ENCODE measurements around the gene POU2F1.

The POU2F1 gene

DNA sequence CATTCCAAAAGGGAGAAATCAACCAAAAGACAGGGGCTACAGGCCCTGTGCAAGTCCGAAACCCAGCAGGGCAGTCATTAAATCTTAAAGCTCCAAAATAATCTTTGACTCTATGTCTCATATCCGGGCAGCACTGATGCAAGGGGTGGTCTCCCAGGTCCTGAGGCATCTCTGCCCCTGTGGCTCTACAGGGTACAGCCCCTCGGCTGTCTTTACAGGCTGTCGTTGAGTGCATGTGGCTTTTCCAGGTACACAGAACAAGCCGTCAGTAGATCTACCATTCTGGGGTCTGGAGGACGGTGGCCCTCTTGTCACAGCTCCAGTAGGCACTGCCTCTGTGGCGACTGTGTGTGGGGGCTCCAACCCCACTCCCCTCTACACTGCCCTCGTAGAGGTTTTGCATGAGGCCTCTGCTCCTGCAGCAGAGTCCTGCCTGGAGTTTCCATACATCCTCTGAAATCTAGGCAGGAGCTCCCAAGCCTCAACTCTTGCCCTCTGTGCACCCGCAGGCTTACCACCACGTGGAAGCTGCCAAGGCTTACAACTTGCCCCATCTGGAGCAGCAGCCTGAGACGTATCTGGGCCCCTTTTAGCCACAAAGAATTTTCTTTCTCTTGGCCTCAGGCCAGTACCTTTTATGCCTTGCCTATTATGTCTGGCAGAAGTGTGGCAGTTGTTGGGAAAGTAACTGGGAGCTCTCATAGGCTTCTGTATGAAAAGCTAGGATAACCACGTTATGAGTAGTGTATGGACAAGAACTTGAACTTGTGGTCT lies 52.5 kb downstream of the POU2F1 start:
- DNase-seq = no peak

DNA sequence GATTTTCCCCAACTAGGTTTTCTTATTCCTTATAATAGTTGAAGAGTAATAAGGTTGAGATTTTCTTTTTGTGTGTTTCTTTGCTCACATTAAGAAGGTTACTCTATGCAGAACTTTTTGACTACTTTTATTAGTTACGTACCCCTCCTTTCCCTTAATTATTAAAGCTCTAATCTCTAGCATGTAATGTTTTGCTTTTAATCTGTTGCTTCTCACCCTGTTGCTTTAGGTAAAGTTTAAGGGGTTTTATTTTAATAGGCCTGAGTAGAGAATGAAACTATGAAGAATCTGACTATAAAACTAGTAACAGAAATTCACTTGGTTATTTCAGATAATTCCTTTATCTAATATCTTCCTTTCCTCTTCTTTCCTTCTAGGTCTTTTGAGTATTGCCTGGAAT lies 53.4 kb downstream of the POU2F1 start:
- DNase-seq = no peak

DNA sequence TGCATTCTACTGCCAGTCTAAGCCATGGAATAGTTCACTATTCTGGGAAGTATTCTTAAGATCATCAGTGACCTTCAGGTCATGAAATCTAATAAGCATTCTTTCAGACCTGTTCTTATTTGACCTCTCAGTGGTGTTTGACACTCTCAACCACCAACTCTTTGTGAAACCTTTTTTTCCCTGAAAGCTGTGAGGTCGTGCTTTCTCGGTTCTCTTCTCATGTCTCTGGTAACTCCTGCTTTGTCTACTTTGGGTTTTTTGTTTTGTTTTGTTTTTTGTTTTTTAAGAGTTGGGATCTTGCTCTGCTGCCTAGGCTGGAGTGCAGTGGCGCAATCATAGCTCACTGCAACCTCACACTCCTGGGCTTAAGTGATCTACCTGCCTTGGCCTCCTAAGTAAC lies 56.3 kb downstream of the POU2F1 start:
- no peak for DNase-seq

DNA sequence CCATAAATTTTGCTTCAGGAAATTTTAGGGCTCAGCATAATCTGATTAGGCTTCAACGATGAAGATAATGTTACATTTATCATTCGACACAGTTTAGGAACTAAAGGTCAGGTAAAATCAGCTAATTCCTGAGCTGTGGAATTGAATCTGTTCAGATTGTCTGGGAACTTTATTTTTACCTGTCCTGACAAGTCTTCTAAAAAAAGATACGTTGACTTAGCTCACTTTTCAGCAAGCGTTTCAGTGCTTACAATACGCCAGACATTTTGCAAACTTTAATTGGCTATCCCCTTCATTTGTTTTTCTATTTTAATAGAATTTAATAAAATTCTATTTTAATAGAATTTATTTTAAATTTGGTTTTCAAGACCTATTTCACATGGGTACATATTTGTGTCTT lies 57.8 kb downstream of the POU2F1 start:
- DNase-seq = no peak

DNA sequence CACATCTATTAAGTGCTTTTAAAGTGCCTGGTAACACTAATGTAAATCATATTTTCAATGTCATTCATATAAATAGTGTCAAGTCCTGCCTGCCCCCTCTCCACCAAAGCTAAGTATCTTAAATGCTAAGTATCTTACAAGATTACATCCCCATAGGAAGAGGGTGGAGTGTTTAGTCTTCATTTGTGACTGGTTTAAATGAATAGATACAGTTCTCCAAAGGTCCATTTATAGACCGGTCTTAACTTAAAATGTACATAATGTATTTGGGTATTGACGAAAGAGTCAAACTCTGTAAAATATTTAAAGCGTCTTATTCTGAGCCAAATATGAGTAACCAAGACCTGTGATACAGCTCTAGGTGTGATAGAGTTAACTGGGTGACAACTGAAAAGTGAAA lies 60.2 kb downstream of the POU2F1 start:
- no peak for DNase-seq

DNA sequence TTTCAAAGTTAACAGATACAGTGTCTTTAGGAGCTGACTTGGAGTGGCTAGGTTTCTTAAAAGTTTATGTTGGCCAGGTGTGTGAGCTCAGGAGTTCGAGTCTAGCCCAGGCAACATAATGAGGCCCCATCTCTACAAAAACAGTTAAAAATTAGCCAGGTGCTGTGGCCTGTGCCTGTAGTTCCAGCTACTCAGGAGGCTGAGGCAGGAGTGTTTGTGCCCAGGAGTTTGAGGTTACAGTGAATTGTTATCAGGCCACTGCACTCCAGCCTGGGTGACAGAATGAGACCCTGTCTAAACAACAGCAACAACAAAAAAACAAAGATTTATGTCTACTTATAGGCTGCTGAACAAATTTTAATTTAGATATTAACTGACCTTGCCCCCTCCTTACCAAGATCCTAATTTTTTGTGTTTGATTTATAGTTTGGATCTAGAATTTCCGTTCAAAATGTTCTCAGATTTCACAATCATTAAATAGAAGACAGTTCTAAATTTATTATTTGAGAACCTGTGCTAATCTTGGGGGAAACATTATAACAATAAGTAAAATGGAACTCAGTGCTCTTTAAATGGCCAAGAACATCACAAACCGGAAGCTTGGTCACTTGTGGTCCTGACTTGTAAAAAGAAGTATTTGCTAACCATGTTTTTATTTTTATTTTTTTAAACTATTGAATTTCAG lies 67.8 kb downstream of the POU2F1 start:
- DNase-seq = no peak

DNA sequence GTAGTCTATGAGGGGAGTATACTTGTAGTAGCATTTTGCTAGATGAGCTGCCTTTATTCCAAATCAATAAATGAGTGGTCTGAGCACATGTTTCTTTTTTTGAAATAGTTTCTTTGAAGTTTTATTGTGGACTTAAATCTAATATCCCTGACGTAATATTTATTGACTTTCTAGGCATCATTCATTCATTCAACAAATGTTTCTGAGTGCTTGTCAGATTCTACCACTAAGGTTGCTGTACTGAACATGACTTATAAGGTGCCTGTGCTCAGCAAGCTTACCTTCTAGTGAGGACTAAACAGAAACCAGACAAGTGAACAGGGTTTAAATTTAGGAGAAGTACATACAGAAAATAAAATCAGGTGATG lies 68.4 kb downstream of the POU2F1 start:
- DNase-seq = no peak

DNA sequence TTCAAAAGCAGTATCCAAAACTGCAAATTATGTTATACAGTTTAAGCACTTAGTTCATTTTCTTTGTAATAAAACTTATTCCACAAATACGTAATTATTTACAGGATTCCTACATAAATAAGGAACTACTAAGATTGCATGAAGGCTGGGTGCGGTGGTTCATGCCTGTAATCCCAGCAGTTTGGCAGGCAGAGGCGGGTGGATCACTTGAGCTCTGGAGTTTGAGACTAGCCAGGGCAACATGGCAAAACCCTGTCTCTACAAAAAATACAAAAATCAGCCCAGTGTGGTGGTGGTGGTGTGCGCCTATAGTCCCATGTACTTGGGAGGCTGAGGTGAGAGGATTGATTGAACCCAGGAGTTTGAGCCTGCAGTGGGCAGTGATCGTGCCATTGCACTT lies 69.3 kb downstream of the POU2F1 start:
- DNase-seq = no peak

DNA sequence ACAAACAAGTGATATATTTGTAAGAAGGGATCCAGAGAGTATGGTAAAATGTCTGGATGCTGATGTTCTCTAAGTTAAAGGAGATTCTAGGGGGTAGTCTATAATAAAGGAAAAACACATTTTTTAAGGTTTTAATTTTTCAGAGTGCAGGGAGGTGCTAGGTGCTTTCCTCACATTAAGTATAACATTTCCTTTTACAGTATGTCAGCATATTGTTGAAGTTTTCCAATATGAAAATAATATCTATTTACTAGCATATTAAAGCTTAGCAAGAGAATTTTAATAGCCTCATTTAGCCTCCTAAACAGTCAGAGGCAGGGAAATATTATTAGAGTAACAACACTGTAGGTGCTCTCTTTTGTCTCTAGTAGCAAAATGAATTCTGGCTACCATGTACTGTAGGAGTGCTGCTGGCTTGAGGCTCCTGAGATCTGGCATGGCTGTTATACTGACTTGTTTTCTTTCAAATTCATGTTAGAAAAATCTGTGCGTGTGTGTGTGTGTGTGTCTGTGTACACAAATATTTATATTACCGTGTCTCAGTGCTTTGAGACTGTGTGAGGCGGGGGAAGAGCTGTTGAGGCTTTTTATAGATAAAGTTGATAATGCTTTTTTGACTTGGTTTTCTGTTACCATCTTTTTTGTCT lies 71.0 kb downstream of the POU2F1 start:
- no peak for DNase-seq

DNA sequence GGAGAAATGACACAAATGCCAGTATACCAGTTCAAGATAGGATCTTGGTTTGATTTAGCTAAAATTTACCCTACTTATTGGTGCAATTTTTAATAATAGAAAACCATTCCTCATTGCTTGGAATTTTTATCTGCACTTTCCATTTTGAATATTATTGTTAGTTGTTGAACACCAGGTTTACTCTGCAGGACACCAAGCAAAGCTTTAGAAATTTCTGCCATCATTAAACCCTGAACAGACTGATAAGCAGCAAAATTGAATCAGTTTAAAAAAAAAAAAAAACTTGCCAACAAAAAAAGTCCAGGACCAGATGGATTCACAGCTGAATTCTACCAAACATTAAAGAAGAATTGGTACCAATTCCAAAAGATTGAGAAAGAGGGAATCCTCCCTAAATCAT lies 71.5 kb downstream of the POU2F1 start:
- no peak for DNase-seq

DNA sequence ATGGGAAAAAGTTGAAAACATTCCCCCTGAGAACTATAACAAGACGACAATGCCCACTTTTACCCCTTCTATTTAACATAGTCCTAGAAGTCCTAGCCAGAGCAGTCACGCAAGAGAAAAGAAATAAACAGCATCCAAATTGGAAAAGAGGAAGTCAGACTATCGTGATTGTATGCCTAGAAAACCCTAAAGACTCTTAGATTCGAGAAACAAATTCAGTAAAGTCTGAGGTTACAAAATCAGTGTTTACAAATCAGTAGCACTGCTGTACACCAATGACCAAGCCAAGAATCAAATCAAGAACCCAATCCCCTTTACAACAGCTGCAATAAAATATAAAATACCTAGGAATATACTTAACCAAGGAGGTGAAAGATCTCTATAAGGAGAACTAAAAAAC lies 72.4 kb downstream of the POU2F1 start:
- no peak for DNase-seq

DNA sequence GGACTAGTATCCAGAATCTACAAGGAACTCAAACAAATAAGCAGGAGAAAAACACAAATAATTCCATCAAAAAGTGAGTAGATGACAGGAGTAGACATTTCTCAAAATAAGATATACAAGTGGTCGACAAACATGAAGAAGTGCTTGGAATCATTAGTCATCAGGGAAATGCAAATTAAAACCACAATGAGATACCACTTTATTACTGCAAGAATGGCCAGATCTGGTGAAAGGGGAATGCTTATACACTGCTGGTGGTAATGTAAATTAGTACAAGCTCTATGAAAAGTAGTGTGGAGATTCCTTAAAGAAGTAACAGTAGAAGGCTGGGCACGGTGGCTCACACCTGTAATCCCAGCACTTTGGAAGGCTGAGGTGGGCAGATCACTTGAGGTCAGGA lies 73.8 kb downstream of the POU2F1 start:
- no peak for DNase-seq

DNA sequence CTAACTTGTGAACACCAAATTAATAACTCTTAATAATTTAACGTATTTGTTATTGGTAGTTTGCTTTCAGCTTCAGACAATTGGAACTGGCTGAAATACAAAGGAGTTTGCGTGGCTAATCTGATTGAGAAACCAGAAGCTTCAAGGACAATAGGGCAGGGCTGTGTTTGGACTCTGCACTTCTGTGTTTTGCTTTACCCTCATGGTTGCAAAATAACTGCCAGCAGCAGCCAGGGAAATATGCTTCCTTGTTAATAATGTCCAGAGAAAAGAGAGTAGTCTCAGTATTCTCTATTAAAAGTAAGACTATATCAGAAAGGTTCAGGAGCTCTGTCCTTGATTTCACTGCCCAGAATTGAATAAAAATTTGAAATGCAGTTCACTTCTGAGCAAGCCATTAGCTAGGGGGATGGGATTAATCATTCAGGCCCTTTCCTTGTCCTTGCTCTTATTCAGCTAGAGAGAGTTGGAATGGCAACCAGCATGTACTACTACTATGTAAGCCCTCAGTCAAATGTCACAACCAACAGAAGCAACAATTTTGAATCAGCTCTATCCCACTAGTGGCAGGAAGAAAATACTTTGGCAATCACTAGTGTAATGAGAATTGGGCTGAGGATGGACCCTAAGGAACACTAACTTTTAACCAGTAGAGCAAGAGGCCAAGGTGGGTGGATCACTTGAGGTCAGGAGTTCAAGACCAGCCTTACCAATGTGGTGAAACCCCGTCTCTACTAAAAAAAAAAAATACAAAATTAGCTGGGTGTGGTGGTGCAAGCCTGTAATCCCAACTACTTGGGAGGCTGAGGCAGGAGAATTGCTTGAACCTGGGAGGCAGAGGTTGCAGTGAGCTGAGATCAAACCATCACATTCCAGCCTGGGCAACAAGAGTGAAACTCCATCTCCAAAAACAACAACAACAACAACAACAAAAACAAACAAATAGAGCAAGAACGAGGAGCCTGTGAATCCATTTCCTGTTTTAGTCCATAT lies 76.8 kb downstream of the POU2F1 start:
- no peak for DNase-seq

DNA sequence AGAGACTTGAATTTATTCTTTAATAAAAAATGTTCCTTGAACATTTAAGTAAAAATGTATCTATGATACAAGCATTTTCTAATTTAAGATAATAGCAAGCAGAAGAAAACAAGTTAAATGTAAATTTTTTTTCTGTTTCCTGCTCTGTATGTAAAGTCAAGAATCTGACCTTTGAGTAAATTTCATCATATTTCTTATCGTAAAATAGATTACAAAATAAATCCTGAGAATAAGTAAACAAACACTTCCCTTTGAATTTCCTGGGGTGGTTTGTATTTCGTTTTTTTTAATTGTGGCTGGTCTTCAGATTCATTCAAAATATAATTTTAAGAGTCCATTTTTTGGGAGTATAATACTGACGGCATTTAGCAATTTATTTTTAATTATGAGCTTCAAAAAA lies 77.6 kb downstream of the POU2F1 start:
- no peak for DNase-seq

DNA sequence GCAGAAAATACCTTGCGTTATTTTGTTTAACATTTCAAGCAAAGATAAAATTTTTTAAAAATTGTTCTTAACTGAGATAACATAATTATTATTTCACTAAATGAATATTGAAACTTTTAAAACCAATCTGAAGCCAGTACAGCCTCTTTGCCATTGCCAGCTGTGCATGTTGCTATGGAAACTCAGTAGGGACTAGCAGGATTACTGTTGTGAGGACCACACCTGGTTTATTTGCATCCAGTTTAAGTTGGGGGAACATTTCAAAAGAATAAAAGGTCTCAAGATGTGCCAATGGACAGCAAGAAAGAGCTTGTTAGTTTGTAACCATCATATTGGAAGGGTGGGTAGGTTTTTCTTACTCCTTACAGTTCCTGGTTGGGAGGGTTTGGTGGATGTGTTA lies 80.7 kb downstream of the POU2F1 start:
- DNase-seq = no peak

DNA sequence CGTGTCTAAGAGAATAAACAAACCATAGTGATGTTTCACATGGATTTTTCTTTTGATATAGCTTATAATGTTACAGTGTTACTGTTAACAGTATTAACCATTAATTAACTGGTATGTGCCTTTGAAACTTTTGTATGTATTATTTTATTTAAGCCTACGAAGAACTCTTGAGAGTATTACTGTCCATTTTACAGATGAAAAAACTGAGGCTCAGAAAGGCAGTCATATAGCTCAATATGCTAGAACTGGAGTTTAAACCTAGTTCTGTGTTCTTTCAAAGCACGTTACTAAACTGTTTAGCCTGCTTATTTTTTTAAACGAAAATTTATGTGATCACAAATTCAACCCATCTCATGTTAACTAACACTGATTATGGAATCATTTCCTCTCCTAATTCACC lies 83.5 kb downstream of the POU2F1 start:
- DNase-seq = no peak

DNA sequence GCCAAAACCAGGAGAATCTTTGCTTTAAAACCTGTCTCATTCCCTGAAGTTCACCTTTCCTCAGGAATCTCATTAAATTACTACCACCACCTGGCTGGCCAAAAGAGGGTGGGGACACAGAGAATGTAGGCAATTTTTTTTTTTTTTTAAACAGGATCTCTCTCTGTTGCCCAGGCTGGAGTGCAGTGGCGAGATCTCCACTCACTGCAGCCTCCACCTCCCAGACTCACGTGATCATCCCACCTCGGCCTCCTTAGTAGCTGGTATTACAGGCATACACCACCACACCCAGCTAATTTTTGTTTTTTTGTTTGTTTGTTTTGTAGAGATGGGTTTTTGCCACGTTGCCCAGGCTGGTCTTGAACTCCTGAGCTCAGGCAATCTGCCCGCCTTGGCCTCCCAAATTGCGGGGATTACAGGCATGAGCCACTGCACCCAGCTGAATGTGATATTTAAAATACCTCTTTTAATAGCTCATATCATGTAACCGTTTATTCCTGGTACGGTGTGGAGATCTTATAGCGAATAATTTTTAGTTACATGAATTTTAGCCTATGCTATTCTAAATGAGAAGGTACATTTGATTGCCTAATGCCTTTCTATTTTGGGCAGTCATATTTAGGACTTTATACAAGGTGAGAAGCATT lies 84.5 kb downstream of the POU2F1 start:
- no peak for DNase-seq

DNA sequence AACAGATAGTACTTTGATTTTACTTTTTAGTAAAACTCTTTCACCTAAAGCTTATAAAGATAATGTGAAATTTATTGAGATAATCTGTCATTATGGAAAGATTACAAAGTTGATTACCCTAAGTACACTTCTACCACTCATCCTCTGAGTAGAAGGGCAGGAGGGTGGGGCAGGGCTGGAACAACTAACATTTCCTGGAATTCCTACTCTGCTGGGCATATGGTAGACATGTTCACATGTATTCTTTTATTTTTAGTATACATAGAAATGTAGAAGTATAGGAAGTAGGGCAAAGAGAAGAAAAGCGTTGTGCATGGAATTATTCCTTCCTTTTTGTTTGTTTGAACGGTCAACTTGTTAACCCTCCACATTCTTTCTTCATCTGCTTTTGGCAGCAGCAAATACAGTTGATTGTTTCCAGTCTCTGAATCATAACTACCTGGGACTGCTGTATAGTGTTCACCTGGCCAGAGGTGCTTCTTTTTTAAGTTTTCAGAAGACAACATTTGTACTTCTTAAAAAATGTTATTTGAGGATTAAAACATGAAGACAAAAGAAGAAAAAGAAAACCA lies 85.1 kb downstream of the POU2F1 start:
- no peak for DNase-seq

DNA sequence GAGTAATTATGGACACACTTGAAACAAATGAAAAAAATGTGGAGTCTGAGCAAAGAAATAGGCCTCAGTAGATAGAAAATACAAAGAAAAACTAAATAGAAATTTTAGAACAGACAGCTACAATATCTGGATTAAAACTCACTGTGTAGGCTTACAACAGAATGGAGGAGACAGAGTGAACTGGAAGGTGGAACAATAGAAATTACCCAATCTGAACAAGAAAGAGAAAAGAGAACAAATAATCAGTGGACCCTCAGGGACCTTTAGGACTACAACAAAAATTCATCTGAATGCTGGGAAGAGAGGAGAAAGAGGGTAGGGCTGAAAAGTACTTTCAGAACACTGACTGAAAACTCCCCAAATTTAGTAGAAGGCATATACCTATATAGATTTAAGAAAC lies 90.0 kb downstream of the POU2F1 start:
- no peak for DNase-seq

DNA sequence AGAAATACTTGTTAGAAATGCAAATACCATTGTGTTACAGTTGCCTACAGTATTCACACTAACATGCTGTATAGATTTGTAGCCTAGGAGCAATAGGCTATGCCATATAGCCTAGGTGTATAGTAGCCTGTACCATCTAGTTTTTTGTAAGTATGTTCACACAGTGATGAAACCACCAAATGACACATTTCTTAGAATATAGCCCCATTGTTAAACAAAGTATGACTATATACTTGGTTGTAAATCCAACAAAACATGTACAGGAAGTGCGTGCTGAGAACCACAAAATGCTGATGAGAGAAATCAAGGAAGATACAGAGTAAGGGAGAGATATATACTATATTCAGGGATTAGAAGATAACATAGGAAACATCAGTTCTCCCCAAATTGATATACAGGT lies 92.2 kb downstream of the POU2F1 start:
- DNase-seq = no peak

DNA sequence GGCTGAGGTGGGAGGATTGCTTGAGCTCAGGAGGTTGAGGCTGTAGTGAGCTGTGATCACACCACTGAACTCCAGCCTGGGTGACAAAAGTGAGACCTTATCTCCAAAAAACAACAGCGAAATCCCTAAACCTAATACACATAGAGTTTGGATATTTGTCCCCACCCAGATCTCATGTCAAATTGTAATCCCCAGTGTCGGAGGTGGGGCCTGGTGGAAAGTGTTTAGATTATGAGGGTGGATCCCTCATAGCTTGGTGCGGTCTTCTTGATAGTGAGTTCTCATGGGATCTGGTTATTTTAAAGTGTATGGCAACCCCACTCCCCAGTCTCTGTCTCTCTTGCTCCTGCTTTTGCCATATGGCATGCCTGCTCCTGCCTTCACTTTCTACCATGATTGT lies 94.0 kb downstream of the POU2F1 start:
- no peak for DNase-seq

DNA sequence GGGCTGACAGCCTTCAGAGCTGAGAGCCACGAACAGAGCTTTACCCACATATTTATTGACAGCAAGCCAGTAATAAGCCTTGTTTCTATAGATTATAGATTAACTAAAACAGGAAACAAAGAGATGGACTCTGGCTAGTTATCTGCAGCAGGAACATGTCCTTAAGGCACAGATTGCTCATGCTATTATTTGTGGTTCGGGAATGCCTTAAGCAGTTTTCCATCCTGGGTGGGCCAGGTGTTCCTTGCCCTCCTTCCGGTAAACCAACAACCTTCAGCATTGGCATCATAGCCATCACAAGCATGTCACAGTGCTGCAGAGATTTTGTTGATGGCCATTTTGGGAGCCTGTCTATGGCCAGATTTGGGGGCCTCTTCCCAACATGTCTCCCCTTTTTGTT lies 96.8 kb downstream of the POU2F1 start:
- DNase-seq = no peak
